COLO668 (cell line): ENCODE data around the gene LCLAT1.

Experiments used
- DNase-seq: peaks from one replicate; lab custom pipeline; 2025; ENCODE audit not compliant: unreplicated experiment; lab: John Stamatoyannopoulos, UW

The LCLAT1 gene

DNA sequence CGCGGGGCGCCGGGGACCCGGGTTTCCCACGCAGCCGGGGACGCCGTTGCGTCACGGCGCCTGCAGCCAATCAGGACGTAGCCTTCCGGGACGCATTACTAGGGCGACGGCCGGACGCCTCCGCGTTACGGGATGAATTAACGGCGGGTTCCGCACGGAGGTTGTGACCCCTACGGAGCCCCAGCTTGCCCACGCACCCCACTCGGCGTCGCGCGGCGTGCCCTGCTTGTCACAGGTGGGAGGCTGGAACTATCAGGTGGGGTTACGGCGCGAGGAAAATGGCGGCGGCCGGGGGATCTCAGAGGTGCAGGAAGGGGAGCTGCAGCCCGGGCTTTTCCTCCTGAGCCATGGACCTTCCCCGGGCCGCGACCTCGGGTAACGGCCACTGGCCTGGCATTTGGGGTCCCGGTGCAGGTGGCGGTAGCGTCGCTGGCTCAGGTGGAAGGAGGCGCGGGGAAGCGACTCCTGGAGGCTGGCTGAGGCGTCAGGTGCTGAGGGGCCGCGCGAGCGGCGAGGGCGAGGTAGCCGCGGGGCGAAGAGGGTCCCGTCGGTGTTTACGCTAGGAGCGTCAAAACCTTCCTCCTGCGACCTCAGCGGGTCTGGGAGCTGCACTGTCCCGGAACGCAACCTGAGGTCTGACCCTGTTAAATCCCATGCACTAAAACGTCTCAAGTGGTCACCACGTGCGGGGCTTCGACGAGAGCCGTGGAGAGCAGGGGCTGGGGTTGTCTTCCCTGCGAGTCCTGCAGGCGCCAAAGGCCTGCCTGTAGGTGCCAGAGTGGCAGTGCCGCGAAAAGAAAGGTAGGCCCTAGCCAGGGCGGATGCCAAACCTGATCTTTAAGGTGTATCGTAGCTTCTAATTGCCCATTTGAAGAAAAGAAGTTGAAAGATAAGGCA lies at the start of gene LCLAT1:
Gene LCLAT1 (plus strand): TSS at position 98 of the 897 bp plus-strand sequence. CDS start 78,345 bp downstream, outside the sequence.
- peak; percentile 87 for DNase-seq

DNA sequence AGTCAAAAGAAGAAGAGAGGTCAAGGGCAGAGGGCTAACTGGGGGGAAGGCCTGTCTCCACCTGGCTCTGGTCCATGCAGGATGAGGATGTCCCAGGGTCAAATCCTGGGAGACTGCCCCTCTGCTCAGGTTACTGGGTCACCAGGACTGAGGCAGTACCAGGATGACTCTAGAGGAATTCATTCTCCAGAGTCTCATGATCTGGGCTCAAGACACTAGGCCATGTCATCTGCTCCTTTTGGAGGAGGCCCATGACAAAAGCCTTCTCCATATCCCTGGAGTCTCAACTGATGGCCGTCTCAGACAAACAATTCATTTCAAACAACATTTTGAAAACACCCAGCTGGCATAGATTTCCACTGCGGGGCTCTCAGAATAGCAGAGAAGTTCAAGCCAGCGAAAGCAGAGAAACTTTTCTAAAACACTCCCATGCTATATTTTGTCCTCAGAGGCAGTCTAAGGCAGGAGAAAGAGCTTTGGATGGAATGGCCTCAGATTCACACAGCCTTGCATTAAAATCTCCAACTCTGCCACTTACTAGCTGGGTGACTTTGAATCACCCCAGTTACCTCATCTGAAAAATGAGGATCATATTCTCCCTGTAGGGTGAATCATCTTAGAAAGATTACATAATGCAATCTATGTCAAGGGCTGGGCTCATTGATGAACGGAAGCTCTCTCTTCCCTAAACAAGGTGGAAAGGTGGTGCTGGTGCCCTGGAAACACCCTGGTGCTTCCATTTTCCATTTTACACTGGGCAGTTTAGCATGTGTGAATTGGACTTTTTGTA lies 48.8 kb upstream of the LCLAT1 start:
- DNase-seq = no peak

GRCh38 chr2:30400151-30400954 lies 46.7 kb upstream of the LCLAT1 start:
- DNase-seq = no peak

- no peak for DNase-seq
Measured at GRCh38 chr2:30402441-30403182, 44.4 kb upstream of the LCLAT1 start.

GRCh38 chr2:30403592-30404312 lies 43.3 kb upstream of the LCLAT1 start:
- DNase-seq = no peak

DNA sequence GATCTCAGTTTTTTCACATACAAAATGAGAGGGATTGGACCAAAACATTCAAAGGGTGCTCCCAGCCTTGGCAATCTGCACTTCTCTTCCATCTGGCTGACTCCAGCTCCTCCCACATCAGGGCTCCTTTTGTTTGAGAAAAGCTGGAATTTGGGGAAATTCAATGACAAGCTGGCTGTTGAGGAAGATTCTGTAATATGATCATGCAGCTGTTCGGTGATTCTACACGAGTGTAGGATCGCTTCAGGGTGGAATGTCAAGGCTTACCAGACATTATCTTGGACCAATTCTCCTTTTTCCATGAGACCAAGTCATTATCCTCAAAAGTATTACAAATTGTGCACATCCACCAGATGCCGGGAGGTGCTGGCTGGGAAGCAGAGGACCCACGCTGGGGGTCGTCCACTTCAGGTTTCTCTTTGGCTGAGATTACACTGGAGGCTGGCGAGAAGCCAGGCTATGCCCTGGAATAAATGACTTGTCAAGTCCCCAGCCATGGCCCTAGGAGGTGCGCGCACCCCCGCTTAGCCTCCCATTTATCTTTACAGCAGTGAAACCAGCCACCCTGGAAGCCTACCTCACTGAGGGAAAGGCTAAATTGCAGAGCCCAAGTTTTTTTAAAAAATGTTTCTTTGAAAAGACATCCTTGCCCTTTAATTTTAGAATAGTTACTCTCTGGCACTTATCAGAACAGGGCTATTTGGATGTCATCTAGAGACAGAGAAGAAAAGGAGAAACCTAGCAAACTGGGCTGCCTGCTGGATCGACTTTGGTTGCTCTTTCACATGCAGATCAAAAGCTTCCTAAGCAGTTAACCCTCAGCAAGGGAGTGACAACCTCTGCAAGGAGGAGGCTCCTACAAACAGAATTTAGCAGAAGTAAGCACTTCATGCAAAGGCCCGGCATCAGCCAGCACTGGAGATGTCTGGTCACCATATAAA lies 42.5 kb upstream of the LCLAT1 start:
- no peak for DNase-seq

- no peak for DNase-seq
Measured at GRCh38 chr2:30405260-30405605, 41.8 kb upstream of the LCLAT1 start.

DNA sequence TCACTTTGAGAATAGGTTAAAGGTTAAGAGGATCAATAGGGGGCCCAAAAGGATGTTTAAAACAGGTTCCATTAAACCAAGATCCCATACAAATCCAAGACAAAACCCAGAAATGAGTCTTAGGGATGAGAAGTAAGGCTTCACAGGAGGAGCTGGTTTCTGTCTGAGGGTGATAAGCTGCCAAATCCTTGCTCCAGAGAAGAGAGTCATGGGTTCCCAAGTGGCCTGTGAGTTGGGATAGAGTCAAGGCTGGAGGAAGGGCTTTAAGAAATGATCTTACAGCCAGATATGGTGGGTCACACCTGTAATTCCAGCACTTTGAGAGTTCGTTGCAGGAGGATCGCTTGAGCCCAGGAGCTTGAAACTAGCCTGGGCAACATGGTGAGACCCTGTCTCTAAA lies 40.2 kb upstream of the LCLAT1 start:
- no peak for DNase-seq

DNA sequence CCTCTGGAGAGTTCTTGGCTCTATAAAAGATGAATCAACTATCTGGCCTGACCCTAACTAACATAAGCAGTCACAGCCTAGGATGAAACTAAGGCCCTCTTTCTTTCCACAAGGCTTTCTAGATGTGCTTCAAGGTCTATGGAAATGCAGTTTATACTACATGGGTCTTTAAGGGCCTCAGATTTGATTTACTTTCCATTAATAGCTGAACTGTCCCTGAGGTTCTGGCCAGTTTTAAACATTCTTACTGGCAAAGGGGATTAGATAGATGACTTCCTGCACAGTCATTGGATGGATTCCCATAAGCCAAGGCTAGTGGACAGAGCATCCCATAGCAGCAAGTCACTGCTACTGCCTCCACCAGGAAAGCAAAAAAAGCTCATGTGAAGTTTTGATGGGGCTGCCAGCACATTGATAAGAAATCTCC lies 38.1 kb upstream of the LCLAT1 start:
- no peak for DNase-seq

- no peak for DNase-seq
Measured at GRCh38 chr2:30410217-30410616, 36.8 kb upstream of the LCLAT1 start.

GRCh38 chr2:30412047-30412683 lies 34.9 kb upstream of the LCLAT1 start:
- no peak for DNase-seq

DNA sequence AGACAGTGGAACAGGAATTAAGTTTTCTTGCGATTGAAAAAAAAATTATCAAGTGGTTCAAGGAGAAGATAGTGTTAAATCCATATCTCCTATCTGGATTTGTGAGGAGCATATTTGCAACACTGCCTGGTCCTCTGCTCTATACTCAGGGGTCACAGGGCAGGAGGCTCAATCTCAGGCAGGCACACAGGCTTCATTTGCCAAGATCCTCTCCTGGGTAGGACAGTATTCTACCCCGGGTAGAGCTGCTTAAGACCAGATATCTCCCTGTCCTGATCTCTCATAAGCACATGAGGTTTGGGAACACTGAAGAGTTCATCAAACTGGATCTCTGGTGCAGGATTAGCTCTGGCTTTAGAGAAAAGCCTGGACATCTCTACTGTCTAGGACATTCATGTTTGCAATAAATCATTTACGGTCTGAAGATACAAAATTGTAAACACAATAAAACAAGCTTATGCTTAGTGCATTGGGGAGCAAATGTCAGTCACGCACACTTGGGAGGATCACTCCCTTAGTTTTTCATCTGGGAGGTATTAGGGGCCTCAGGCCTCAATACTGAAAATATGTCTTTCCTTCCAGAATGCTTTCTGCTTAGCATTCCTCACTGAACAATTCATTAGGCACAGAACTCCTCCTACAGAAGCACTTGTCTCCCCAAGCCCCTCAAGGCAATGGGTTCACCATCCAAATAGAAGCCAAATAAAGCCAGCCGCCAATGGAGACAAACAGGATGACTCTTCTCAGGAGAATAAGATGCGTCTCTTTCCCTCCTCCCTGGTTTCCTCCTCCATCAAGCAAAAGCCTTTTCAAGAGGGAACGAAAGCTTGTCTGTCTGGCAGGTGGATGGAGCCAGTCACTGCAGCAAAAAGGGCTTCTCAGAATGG lies 34.1 kb upstream of the LCLAT1 start:
- DNase-seq = no peak

DNA sequence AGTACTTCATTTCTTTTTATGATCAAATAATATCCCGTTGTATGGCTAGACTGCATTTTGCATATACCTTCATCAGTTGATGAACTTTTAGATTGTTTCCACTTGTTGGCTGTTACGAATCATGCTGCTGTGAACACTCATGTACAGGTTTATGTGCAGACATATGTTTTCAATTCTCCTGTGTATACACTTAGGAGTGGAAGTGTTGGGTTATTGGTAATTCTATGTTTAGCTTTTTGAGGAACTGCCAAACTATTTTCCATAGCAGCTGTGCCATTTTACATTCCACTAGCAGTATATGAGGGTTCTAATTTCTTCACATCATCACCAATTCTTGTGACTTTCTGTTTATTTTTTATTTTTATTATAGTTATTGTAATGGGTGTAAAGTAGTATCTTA lies 32.1 kb upstream of the LCLAT1 start:
- DNase-seq = no peak

- DNase-seq = no peak
Measured at GRCh38 chr2:30417253-30417652, 29.8 kb upstream of the LCLAT1 start.

GRCh38 chr2:30421026-30421603 lies 25.9 kb upstream of the LCLAT1 start:
- no peak for DNase-seq

DNA sequence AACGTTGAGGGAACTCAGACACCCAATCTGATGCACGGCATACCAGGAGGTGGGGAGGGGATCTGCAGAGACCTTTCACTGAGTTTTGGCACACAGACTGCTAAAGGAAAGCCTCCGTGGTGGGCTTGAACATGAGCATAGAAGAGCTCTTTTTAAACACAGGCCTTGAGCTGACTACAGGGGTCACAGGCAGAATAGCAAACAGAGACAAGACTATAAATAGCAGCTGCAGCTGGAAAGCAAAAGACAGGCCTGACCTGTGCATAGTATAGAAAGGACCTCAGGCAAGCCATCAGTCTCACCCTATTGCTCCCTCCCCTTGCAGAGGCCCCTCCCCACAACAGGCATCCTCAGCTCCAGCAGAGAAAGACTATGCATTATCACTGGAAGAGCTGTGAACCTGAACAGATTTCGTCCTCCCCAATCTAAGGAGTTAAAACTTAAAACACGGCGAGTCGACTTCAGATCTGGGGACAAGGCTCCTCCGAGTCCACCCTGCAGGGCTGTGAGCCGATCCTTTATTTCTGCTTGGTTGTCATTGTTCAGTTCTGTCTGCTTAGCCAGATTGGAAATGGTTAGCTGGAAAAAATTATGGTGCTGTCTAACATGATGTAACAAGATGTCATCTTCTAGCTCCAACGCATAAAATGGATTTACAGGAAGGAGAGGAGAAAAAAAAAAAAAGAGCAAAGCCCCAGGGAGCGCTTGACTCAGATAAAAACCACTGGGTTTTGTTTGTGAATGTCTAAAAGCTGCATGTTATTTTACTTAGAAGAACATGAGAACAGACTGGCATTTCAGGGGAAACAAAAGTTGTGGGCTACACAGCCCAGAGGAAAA lies 25.2 kb upstream of the LCLAT1 start:
- DNase-seq = no peak
